ENCODE data around the gene NTRK2. TPM values are rescaled to one million over a fixed set of nuclear protein-coding genes. Genes with fewer than 3 reads are reported as not detected.

The NTRK2 gene
- under 1 TPM; 0.45 to 0.65 TPM for total RNA-seq

- no peaks in the 10 kb centered on the region for H3K9me3 Mint-ChIP-seq
- H3K4me3 Mint-ChIP-seq: peak within 1 kb of the TSS; percentile 48
- ChIA-PET POLR2A (no interaction called here), CTCF (interaction anchor here (1.8 to 2.2 kb wide), 2 partner anchors 111 to 112 kb away, joined by 5 to 10 read pairs; no protein-coding TSS in a partner anchor)
- peaks cover 46% of the 10 kb centered on the region for H3K27me3 Mint-ChIP-seq
- peaks cover 20% of the 10 kb centered on the region for H3K4me1 Mint-ChIP-seq (ENCODE audit: low read depth)
- DNase-seq: peak; percentile 34
- H3K36me3 Mint-ChIP-seq: no peaks in the 10 kb centered on the region
- intact Hi-C loops (cut with micrococcal nuclease): loop anchor here (10.0 kb wide), 1 partner anchor 275 kb away; no protein-coding TSS in a partner anchor
- no peak within 1 kb of the TSS for H3K27ac Mint-ChIP-seq
Measured at GRCh38 chr9:84669288-84670137, at the start of gene NTRK2. NTRK2 (plus strand) TSS chr9:84669729; CDS start chr9:84670749, 1,020 bp downstream.

GRCh38 chr9:84620338-84620737 is 49.2 kb upstream of the NTRK2 start:
- Mint-ChIP-seq H3K27me3 (no peaks in the 10 kb centered on the region), H3K27ac (no peak overlapping the region), H3K4me1 (ENCODE audit: low read depth) (no peaks in the 10 kb centered on the region), H3K4me3 (no peak overlapping the region), H3K36me3 (no peaks in the 10 kb centered on the region), H3K9me3 (no peaks in the 10 kb centered on the region)
- ChIA-PET POLR2A (no interaction called here), CTCF (no interaction called here)
- no peak for DNase-seq
- intact Hi-C loops (cut with micrococcal nuclease): no loop called here

- H3K4me3 Mint-ChIP-seq: no peak overlapping the region
- CTCF ChIA-PET: no interaction called here
- H3K27me3 Mint-ChIP-seq: no peaks in the 10 kb centered on the region
- intact Hi-C loops (cut with micrococcal nuclease): no loop called here
- POLR2A ChIA-PET: no interaction called here
- DNase-seq: no peak
- no peak overlapping the region for H3K27ac Mint-ChIP-seq
- H3K4me1 Mint-ChIP-seq (ENCODE audit: low read depth): no peaks in the 10 kb centered on the region
- no peaks in the 10 kb centered on the region for H3K9me3 Mint-ChIP-seq
- no peaks in the 10 kb centered on the region for H3K36me3 Mint-ChIP-seq
Measured at GRCh38 chr9:84621811-84622210, 47.7 kb upstream of the NTRK2 start.

GRCh38 chr9:84622981-84623380 is 46.5 kb upstream of the NTRK2 start:
- CTCF ChIA-PET: no interaction called here
- H3K27me3 Mint-ChIP-seq: no peaks in the 10 kb centered on the region
- H3K4me3 Mint-ChIP-seq: no peak overlapping the region
- POLR2A ChIA-PET: no interaction called here
- H3K4me1 Mint-ChIP-seq (ENCODE audit: low read depth): no peaks in the 10 kb centered on the region
- no peaks in the 10 kb centered on the region for H3K9me3 Mint-ChIP-seq
- no peak for DNase-seq
- H3K36me3 Mint-ChIP-seq: no peaks in the 10 kb centered on the region
- H3K27ac Mint-ChIP-seq: no peak overlapping the region
- intact Hi-C loops (cut with micrococcal nuclease): no loop called here

DNA sequence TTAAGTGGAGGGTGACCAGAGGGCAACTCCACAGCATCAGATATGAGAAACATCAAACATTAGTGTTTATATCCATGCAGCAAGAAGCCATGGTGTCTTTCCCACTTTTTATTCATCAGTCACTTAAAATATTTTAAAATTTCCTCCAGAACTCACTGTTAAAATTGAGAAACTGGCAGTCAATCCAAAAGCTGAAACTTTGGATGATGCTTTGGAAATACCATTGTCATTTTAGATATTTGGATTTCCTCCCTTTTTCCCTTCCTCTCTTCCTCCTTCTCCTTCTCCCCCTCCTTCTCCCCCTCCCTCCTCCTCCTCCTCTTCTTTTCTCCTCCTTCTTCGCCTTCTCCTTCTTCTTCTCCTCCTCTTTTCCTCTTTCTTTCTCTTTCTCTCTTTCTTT is 33.1 kb upstream of the NTRK2 start:
- Mint-ChIP-seq H3K4me3 (no peak overlapping the region), H3K36me3 (no peaks in the 10 kb centered on the region), H3K27ac (no peak overlapping the region), H3K9me3 (peaks cover 6% of the 10 kb centered on the region), H3K27me3 (no peaks in the 10 kb centered on the region), H3K4me1 (ENCODE audit: low read depth) (no peaks in the 10 kb centered on the region)
- no peak for DNase-seq
- intact Hi-C loops (cut with micrococcal nuclease): no loop called here
- POLR2A ChIA-PET: no interaction called here
- CTCF ChIA-PET: interaction anchor here (1.0 kb wide), 1 partner anchor 239 kb away, joined by 4 read pairs; no protein-coding TSS in a partner anchor

DNA sequence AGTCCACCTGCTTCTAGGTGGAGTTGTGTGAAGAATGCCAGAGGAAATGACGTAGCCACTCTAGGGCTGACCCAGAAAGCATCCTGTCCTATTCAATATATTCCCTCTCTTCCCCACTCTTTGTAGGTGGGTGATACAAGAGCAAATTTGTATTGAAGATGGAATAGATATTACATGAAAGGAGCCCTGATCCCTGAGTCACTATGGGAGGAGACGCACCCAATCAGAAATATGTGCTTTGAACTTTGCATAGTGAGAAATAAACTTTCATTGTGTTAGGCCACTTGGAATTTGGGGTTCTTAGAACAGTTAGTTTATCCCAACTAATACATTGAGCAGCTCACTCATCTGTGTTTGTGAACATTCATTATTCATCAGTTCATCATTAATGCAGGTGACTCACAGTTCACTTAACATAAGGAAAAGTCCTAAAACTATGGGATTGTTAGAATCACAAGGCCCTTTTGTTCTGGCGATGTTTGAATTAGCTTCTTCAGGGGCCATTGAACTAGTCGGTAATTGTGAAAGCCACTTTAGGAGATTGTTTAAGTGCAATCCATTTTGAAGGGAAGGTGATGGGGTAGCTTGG is 26.9 kb upstream of the NTRK2 start:
- no peak overlapping the region for H3K27ac Mint-ChIP-seq
- no peak for DNase-seq
- H3K4me3 Mint-ChIP-seq: no peak overlapping the region
- ChIA-PET CTCF (no interaction called here), POLR2A (no interaction called here)
- H3K9me3 Mint-ChIP-seq: peaks cover 6% of the 10 kb centered on the region
- H3K27me3 Mint-ChIP-seq: no peaks in the 10 kb centered on the region
- intact Hi-C loops (cut with micrococcal nuclease): no loop called here
- H3K36me3 Mint-ChIP-seq: no peaks in the 10 kb centered on the region
- H3K4me1 Mint-ChIP-seq (ENCODE audit: low read depth): no peaks in the 10 kb centered on the region

DNA sequence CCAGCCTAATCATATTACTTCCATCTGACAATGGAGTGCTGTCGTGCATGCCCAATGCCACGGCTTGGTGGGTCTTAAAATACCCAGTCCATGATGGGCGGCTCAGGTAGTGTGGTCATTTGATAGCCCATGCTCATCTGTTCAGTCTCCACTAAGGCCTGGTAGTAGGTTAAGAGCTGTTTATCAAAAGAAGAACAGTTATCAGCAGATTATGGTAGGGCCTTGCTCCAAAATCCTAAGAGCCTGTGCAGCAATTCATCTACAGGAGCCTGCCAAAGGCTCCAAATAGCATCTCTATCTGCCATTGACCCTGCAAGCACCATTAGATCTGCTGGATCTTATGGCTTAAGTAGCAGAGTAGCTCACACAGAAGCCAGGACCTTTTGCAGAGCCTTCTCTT is 21.8 kb upstream of the NTRK2 start:
- Mint-ChIP-seq H3K4me1 (ENCODE audit: low read depth) (no peaks in the 10 kb centered on the region), H3K9me3 (no peaks in the 10 kb centered on the region), H3K4me3 (no peak overlapping the region), H3K27me3 (peaks cover 1% of the 10 kb centered on the region), H3K27ac (no peak overlapping the region), H3K36me3 (no peaks in the 10 kb centered on the region)
- ChIA-PET POLR2A (no interaction called here), CTCF (no interaction called here)
- DNase-seq: no peak
- intact Hi-C loops (cut with micrococcal nuclease): no loop called here

- no peak for DNase-seq
- H3K36me3 Mint-ChIP-seq: no peaks in the 10 kb centered on the region
- no peaks in the 10 kb centered on the region for H3K4me1 Mint-ChIP-seq (ENCODE audit: low read depth)
- no peak overlapping the region for H3K27ac Mint-ChIP-seq
- no peaks in the 10 kb centered on the region for H3K9me3 Mint-ChIP-seq
- no peak overlapping the region for H3K4me3 Mint-ChIP-seq
- intact Hi-C loops (cut with micrococcal nuclease): no loop called here
- H3K27me3 Mint-ChIP-seq: peaks cover 4% of the 10 kb centered on the region
- POLR2A ChIA-PET: no interaction called here
- CTCF ChIA-PET: no interaction called here
Measured at GRCh38 chr9:84652496-84653120, 16.9 kb upstream of the NTRK2 start.

- Mint-ChIP-seq H3K27me3 (peaks cover 4% of the 10 kb centered on the region), H3K4me1 (ENCODE audit: low read depth) (no peaks in the 10 kb centered on the region), H3K27ac (no peak overlapping the region), H3K4me3 (no peak overlapping the region), H3K36me3 (no peaks in the 10 kb centered on the region), H3K9me3 (no peaks in the 10 kb centered on the region)
- ChIA-PET CTCF (no interaction called here), POLR2A (no interaction called here)
- intact Hi-C loops (cut with micrococcal nuclease): no loop called here
- DNase-seq: no peak
Measured at GRCh38 chr9:84655447-84655846, 14.1 kb upstream of the NTRK2 start.

DNA sequence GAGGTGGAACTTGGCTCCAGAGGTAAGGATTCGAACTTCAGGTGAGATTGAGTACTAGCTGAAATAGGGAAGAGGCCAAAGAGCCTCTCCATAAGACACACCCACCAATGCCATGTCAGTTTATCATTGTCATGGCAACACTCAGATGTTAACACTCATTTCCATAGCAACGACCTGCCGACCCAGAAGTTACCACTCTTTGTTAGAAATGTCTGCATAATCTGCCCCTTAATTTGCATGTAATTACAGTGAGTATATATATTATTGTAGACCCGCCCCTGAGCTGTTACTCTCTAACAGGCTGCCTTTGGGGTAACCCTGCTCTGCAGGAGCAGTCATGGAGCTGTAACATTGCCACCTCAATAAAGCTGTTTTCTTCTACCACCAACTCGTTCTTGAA is 10.2 kb upstream of the NTRK2 start:
- H3K4me1 Mint-ChIP-seq (ENCODE audit: low read depth): no peaks in the 10 kb centered on the region
- H3K9me3 Mint-ChIP-seq: no peaks in the 10 kb centered on the region
- intact Hi-C loops (cut with micrococcal nuclease): no loop called here
- no peak for DNase-seq
- CTCF ChIA-PET: no interaction called here
- no peaks in the 10 kb centered on the region for H3K36me3 Mint-ChIP-seq
- H3K27ac Mint-ChIP-seq: no peak overlapping the region
- no peaks in the 10 kb centered on the region for H3K27me3 Mint-ChIP-seq
- no peak overlapping the region for H3K4me3 Mint-ChIP-seq
- POLR2A ChIA-PET: no interaction called here

DNA sequence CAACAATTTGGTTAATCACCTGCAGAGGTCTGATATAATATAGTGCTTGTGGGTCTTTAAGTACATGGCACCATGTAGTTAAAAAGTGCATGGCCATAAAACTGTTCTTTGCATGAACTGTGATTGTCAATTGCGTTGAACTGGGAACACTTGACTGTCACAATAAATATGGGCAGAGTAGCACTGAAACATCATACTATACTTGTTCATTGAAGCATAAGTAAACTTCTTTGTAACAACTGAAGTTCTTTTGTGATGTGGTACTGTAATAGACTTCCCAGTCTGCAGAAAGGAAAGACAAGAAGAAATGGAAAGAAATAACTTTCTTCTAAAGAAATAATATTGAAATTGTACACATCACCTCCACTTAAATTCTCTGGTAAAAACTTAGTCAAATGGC is 9.8 kb upstream of the NTRK2 start:
- Mint-ChIP-seq H3K36me3 (no peaks in the 10 kb centered on the region), H3K27me3 (no peaks in the 10 kb centered on the region), H3K4me3 (no peak overlapping the region), H3K4me1 (ENCODE audit: low read depth) (no peaks in the 10 kb centered on the region), H3K27ac (no peak overlapping the region), H3K9me3 (no peaks in the 10 kb centered on the region)
- DNase-seq: no peak
- intact Hi-C loops (cut with micrococcal nuclease): loop anchor here (10.0 kb wide), 1 partner anchor 265 kb away; no protein-coding TSS in a partner anchor
- ChIA-PET CTCF (no interaction called here), POLR2A (no interaction called here)

DNA sequence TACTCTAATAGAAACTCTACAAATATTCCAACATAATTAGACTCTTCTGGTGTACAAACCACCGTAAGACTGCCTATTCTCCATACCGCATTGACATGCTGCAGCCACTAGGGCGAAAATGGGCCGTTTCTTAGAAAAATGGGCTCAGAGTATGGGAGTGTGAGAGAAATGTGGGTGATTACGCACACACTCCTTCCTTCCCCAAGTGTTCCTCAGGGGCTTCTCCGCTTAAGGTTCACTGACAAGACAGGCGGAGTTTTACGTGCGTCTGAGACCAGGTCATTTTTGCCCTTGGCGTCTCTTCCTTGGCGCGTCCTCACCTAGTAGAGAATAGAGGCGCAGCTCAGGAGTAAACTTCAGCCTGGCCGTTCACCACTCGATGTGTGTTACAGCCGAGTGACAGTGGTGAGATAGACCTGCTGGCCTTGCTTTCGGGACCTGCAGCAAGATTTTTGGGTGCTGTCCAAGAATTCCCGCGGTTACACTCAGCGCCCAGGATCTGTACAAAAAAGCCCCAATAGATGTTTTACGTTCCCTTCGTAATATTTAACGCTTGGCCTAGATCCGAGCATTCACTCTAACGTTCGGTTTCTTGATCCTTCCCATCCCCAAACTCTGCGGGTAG is 1.8 kb upstream of the NTRK2 start:
- H3K27ac Mint-ChIP-seq: no peak overlapping the region
- CTCF ChIA-PET: interaction anchor here (0.7 to 1.8 kb wide), 2 partner anchors 114 to 296 kb away, joined by 3 to 10 read pairs; no protein-coding TSS in a partner anchor
- no peaks in the 10 kb centered on the region for H3K36me3 Mint-ChIP-seq
- peak; percentile 9 for DNase-seq
- POLR2A ChIA-PET: no interaction called here
- H3K4me3 Mint-ChIP-seq: no peak overlapping the region
- intact Hi-C loops (cut with micrococcal nuclease): loop anchor here (10.0 kb wide), 1 partner anchor 273 kb away; no protein-coding TSS in a partner anchor
- H3K27me3 Mint-ChIP-seq: peaks cover 46% of the 10 kb centered on the region
- H3K9me3 Mint-ChIP-seq: no peaks in the 10 kb centered on the region
- peaks cover 20% of the 10 kb centered on the region for H3K4me1 Mint-ChIP-seq (ENCODE audit: low read depth)
